Upper lobe of left lung (tissue), 6 donors: Measurements from ENCODE around the gene IFT52. TPM values are rescaled to one million over a fixed set of nuclear protein-coding genes. Genes with fewer than 3 reads are reported as not detected.

Experiments
- ATAC-seq, 2 donors: fragments of 200-7000 bp; cut with Tn5 transposase; one replicate each; pipeline ENCODE4 v1.9.1; 2022; ENCODE audit warnings: mild to moderate bottlenecking in 2 of 2, moderate library complexity in 2 of 2; ENCODE audit not compliant: low FRiP score in 2 of 2
- DNase-seq, 2 donors: peaks; one replicate each; pipeline ENCODE4 v3.0.0-alpha.2; 2019 to 2020
- H3K27ac ChIP-seq, 4 donors: fragments of 200-600 bp; sonication (generic); one replicate each; pipeline ENCODE4 v1.5.1; 2016 to 2019
- H3K27me3 ChIP-seq, 4 donors: fragments of 200-600 bp; sonication (generic); one replicate each; pipeline ENCODE4 v1.5.1; 2017 to 2019
- H3K36me3 ChIP-seq, 4 donors: fragments of 200-600 bp; sonication (generic); one replicate each; pipeline ENCODE4 v1.5.1; 2016 to 2019
- H3K4me1 ChIP-seq, 4 donors: fragments of 200-600 bp; sonication (generic); one replicate each; pipeline ENCODE4 v1.5.1; 2018 to 2019
- H3K4me3 ChIP-seq, 4 donors: fragments of 200-600 bp; sonication (generic); one replicate each; pipeline ENCODE4 v1.5.1; 2017 to 2019; ENCODE audit warnings: mild to moderate bottlenecking in 2 of 4, moderate library complexity in 1 of 4
- H3K9me3 ChIP-seq, 4 donors: fragments of 200-600 bp; sonication (generic); one replicate each; pipeline ENCODE4 v1.5.1; 2018 to 2019
- EP300 ChIP-seq, 4 donors: sonication (generic); formaldehyde crosslinking; IDR thresholded peaks; one replicate each; pipeline ENCODE4 v1.5.1; 2017; ENCODE audit warnings: antibody characterized with exemption in 4 of 4, control low read depth in 2 of 4
- POLR2A ChIP-seq, 4 donors: fragments of 450-650 bp; IDR thresholded peaks; one replicate each; pipeline ENCODE4 v1.5.1; 2016 to 2017; ENCODE audit warnings: antibody characterized with exemption in 4 of 4, mild to moderate bottlenecking in 2 of 4
- POLR2AphosphoS5 ChIP-seq, 2 donors: sonication (generic); formaldehyde crosslinking; IDR thresholded peaks; one replicate each; pipeline ENCODE4 v1.5.1; 2017; ENCODE audit warnings: antibody characterized with exemption in 2 of 2
- WGBS, 2 donors: methylation state at CpG; one replicate each; pipeline ENCODE4 v1.1.5; 2017 to 2018; 5-methylcytosine and 5-hydroxymethylcytosine counted together
- total RNA-seq, 6 donors: library from RNA; depleted of rRNA in 4 of 6; stranded (reverse); fragments of >200 nt in 4 of 6; gene quantifications; one replicate each; pipeline versions ENCODE4 v1.1.0 to v1.2.1, GENCODE V29; 2016 to 2021
- TF ChIP-seq, protein P1 (sequence below), 6 experiments: fragments of 450-650 bp in 4 of 6; fragments of 200-600 bp in 2 of 6; sonication (generic) in 2 of 6; IDR thresholded peaks; one replicate each; pipeline ENCODE4 v1.5.1; 2016 to 2019; ENCODE audit warnings: antibody characterized with exemption in 6 of 6
- donor health status: DM: no; HTN: no; CAD: no; lungs with moderate emphysema.
- donor health status: DM: no; HTN: yes; CAD: no; lungs with severe emphysema.

IFT52 gene
- total RNA-seq, 6 donors from 2014 or later, result 16.8 to 25.2 (median 18.5) TPM

DNA sequence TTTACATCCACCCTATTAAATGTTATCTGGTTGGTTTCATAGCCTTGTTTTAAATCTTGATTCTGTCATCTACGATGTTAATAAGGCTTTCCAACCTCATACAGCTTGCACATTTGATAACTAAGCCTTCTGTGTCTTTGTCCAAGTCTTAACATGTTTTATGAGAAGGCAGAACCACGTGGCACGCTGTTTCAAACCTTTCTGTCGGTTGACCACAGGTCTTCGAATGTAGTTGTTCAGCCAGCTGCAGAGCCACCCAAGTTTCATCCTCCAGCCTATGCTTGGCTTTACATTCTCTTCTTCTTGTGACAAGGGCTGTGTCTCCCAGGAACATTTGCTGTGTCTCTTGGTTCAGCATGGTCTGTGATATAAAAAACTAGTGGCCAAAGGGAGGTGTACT is 47.6 kb upstream of the IFT52 start:
- no peak for DNase-seq
- H3K27me3 ChIP-seq, result no peaks in the 10 kb centered on the region
- H3K9me3 ChIP-seq, result no peaks in the 10 kb centered on the region
- H3K4me3 ChIP-seq, result no peak overlapping the region
- no peak for ATAC-seq
- H3K27ac ChIP-seq, result no peak overlapping the region
- TF ChIP-seq EP300 (IDR thresholded peaks at IDR 0.05), result no peak
- no peak for TF ChIP-seq POLR2AphosphoS5 (IDR thresholded peaks at IDR 0.05)
- TF ChIP-seq, protein P1, sequence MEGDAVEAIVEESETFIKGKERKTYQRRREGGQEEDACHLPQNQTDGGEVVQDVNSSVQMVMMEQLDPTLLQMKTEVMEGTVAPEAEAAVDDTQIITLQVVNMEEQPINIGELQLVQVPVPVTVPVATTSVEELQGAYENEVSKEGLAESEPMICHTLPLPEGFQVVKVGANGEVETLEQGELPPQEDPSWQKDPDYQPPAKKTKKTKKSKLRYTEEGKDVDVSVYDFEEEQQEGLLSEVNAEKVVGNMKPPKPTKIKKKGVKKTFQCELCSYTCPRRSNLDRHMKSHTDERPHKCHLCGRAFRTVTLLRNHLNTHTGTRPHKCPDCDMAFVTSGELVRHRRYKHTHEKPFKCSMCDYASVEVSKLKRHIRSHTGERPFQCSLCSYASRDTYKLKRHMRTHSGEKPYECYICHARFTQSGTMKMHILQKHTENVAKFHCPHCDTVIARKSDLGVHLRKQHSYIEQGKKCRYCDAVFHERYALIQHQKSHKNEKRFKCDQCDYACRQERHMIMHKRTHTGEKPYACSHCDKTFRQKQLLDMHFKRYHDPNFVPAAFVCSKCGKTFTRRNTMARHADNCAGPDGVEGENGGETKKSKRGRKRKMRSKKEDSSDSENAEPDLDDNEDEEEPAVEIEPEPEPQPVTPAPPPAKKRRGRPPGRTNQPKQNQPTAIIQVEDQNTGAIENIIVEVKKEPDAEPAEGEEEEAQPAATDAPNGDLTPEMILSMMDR (IDR thresholded peaks at IDR 0.05), result no peak
- TF ChIP-seq POLR2A (IDR thresholded peaks at IDR 0.05), result no peak
- H3K4me1 ChIP-seq, result no peaks in the 10 kb centered on the region
- 94 to 95% methylated on average over 5 of the region's 5 CpGs for WGBS, 2 donors
- peaks cover 0 to 7% (median 0%) of the 10 kb centered on the region in 4 donors for H3K36me3 ChIP-seq

DNA sequence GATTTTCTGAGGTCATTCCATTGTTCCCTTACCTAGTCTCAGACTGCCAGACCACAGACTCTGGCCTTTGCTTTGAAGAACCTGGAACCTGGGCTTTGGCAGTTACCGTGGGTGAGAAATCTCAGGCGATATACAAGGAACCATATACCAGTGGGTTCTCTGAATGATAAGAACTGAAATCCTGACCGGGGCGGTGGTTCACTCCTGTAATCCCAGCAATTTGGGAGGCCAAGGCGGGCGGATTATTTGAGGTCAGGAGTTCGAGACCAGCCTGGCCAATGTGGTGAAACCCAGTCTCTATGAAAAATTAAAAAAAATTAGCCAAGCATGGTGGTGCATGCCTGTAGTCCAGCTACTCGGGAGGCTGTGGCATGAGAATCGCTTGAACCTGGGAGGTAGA is 46.2 kb upstream of the IFT52 start:
- Histone ChIP-seq H3K36me3 (peaks cover 0 to 7% (median 0%) of the 10 kb centered on the region in 4 donors), H3K27me3 (no peaks in the 10 kb centered on the region), H3K4me3 (no peak overlapping the region), H3K9me3 (no peaks in the 10 kb centered on the region), H3K4me1 (no peaks in the 10 kb centered on the region), H3K27ac (no peak overlapping the region)
- no peak for ATAC-seq
- no peak for DNase-seq
- TF ChIP-seq EP300 (IDR thresholded peaks at IDR 0.05) (no peak), POLR2A (IDR thresholded peaks at IDR 0.05) (no peak), POLR2AphosphoS5 (IDR thresholded peaks at IDR 0.05) (no peak)
- TF ChIP-seq, protein P1 (IDR thresholded peaks at IDR 0.05), result no peak
- WGBS, 2 donors, result 92 to 95% methylated on average over 9 of the region's 9 CpGs

DNA sequence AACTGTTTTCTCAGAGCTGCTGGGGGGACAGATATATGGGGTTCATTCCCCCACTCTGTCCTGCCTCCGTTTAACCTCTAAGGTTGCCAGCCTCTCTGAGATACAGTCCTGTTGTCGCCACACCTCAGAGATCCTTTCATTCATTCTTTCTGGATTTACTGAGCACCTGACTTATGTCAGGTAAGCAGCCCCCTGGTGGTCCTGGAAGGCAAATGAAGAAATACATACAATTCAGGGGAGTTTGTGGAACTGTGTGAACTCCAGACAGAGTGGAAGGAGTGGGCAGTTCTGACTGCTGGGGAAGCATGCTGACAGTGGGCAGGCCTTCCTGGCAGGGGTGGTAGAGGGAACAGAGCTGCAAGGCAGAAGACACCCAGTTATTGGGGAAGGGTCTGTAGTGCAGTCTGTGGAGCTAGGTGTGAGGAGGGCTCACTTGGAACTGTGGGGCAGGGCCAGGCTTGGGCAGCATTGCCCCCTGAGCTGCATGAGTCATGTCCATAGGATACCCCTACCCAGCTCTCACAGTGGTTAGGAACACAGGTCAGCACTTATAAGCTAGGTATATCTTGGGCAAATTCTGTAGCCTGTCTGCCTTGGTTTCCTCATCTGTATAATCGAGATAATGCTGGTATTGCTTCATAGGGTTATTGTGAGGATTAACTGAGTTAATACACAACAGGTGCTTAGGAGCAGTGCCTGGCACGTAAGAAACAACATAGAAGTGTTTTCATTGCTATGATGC is 44.7 kb upstream of the IFT52 start:
- Histone ChIP-seq H3K4me3 (no peak overlapping the region), H3K36me3 (peaks cover 0 to 3% (median 0%) of the 10 kb centered on the region in 4 donors), H3K4me1 (no peaks in the 10 kb centered on the region), H3K27me3 (no peaks in the 10 kb centered on the region), H3K9me3 (no peaks in the 10 kb centered on the region), H3K27ac (no peak overlapping the region)
- DNase-seq, result no peak
- TF ChIP-seq POLR2AphosphoS5 (IDR thresholded peaks at IDR 0.05) (no peak), EP300 (IDR thresholded peaks at IDR 0.05) (no peak), POLR2A (IDR thresholded peaks at IDR 0.05) (no peak)
- TF ChIP-seq, protein P1 (IDR thresholded peaks at IDR 0.05), result no peak
- WGBS, 2 donors, result 92 to 95% methylated on average over 4 of the region's 4 CpGs
- ATAC-seq, result no peak

DNA sequence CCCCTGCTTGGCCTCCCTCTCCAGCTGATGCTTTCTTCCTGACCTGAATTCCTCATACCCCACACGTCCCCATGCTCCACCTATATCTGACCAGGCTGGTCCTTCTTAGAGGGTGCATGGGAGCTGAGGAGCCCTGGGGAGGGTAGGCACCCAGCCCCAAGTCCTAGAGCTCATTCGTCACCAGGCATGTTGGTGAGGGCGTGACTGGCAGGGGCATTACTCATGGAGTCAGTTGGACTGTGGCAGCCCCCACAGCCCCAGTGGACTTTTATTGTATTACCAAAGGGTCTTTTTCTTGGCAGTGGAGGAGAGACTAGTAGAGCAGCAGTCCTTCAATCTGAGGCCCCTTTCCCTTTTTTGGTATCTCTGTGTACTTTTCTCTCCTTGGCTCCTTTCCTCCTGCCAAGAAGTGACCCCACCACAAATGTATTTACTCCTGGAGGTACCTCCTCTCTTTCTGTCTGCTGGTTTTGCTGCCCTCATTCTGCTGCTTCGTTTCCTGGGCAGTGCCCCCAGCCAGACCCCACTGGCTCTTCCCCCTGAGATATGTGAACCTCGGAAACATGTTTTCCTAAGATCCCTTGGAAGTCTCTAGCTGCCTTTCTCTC is 42.4 kb upstream of the IFT52 start:
- H3K4me1 ChIP-seq, result no peaks in the 10 kb centered on the region
- 71 to 72% methylated on average over 5 of the region's 5 CpGs for WGBS, 2 donors

More for the DNA sequence above, 42.4 kb upstream of the IFT52 start:
- TF ChIP-seq POLR2A (IDR thresholded peaks at IDR 0.05), result no peak
- no peak for TF ChIP-seq EP300 (IDR thresholded peaks at IDR 0.05)
- no peak for TF ChIP-seq POLR2AphosphoS5 (IDR thresholded peaks at IDR 0.05)
- TF ChIP-seq, protein P1 (IDR thresholded peaks at IDR 0.05), result no peak
- H3K27me3 ChIP-seq, result no peaks in the 10 kb centered on the region
- no peak overlapping the region for H3K4me3 ChIP-seq
- H3K27ac ChIP-seq, result no peak overlapping the region
- DNase-seq (no peak), ATAC-seq (no peak)
- peaks cover 0 to 3% (median 0%) of the 10 kb centered on the region in 4 donors for H3K36me3 ChIP-seq
- H3K9me3 ChIP-seq, result no peaks in the 10 kb centered on the region
